DND-41 (cell line): ENCODE results near the gene TGM3.

Experiments used
- EZH2 ChIP-seq: IDR thresholded peaks from 3 replicates; pipeline ENCODE4 v1.6.1; 2012; ENCODE audit warnings: borderline replicate concordance, low read depth, mild to moderate bottlenecking, moderate library complexity, low read length, inconsistent platforms; ENCODE audit not compliant: severe bottlenecking
- TF ChIP-seq, protein P1 (sequence below): IDR thresholded peaks from 2 replicates; pipeline ENCODE4 v1.5.1; 2012; ENCODE audit warnings: borderline replicate concordance, low read length, moderate library complexity, mild to moderate bottlenecking; ENCODE audit not compliant: poor library complexity, severe bottlenecking; ENCODE audit errors: extremely low read depth

- TF ChIP-seq, protein P1, sequence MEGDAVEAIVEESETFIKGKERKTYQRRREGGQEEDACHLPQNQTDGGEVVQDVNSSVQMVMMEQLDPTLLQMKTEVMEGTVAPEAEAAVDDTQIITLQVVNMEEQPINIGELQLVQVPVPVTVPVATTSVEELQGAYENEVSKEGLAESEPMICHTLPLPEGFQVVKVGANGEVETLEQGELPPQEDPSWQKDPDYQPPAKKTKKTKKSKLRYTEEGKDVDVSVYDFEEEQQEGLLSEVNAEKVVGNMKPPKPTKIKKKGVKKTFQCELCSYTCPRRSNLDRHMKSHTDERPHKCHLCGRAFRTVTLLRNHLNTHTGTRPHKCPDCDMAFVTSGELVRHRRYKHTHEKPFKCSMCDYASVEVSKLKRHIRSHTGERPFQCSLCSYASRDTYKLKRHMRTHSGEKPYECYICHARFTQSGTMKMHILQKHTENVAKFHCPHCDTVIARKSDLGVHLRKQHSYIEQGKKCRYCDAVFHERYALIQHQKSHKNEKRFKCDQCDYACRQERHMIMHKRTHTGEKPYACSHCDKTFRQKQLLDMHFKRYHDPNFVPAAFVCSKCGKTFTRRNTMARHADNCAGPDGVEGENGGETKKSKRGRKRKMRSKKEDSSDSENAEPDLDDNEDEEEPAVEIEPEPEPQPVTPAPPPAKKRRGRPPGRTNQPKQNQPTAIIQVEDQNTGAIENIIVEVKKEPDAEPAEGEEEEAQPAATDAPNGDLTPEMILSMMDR = no peak
- no peak for TF ChIP-seq EZH2
These were observed 45.5 kb downstream of the TGM3 start for GRCh38 chr20:2341336-2341735.
